ENCODE results near the gene PTGES2.
"Not testable (repeated sequence)": the region's sequence is repeated elsewhere in the genome, so short reads cannot be mapped to it uniquely, and the experiment has no call there.

PTGES2 gene

DNA sequence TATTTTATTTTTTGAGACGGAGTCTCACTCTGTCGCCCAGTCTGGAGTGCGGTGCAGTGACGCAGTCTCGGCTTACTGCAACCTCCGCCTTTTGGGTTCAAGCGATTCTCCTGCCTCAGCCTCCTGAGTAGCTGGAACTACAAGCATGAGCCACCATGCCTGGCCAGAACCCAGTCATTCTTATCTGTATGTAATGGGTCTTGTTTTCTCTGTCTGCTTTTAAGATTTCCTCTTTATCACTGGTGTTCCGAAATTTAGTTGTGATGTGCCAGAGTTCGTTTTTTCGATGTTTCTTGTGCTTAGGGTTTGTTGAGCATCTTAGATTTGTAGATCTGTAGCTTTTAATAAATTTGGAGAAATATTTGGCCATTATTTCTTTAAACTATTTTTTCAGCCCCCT, 40.3 kb downstream of the PTGES2 start:
- DNase-seq (ENCODE audit: low spot score) = no peak

DNA sequence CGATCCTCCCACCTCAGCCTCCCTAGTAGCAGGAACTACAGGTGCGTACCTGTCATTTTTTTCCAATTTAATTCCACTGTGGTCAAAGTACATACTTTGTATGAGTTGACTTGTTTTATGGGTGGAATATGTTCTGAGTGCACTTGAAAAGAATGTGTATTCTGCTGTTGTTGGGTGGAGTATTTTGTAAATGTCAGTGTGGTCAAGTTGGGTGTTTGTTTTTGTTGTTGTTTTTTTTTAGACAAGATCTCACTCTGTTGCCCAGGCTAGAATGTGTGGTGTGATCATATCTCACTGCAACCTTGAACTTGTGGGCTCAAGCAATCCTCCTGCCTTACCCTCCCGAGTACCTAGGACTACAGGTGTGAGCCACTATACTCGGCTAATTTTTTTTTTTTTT, 41.6 kb downstream of the PTGES2 start:
- no peak for DNase-seq (ENCODE audit: low spot score)

DNA sequence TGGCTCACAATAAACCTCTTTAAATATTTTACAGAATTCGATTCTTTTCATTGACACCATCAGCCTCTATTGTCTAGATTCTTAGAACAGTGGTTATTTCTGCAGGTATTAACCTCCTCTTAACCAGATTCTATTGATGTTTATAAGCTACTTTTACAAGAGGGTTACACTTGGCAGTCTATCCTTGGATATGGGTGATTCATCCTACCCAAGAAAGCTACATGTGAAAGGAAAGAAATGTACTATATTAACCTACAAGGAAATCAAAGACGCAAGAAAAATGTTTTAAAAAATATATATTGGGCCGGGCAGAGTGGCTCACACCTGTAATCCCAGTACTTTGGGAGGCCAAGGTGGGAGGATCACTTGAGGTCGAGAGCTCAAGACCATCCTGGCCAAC, 42.8 kb downstream of the PTGES2 start:
- DNase-seq (ENCODE audit: low spot score) = no peak

DNA sequence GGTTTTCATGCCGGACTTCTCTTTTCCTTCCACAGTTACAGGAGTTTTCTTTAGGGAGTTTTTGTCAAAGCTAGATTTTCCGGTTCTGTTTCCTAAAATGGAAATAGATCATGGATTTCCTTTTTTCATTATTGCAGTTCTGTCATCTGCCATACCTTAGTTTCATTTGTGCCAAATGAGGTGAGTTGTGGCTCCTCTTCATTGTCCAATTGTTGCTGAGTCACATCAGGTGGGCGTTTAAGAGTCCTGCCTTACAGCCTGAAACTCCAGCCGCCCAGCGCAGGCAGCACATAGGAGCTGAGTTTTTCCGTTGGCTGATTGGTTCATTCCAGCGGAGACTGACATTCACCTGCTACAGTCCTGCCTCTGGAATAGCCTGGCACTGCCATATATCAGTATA, 45.4 kb downstream of the PTGES2 start:
- DNase-seq (ENCODE audit: low spot score) = no peak

DNA sequence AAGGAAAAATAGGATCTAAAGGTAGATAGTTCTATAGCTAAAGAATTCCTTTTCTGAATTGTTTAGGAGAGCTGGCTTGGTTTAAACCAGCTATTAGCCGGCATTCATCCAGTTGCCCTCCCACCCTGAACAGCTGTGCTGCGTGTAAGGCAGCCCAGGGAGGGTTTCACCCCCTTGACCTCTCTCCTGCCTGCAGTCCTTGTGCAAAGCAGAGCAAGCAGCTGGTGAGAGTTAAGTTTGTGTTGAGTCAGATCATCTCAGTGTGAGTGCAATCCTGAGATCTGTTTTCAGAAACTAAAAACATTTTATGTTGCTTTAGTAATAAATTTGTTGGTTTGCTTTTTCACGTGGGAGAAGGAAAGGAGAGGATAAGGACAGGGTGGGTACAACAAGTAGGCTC, 46.5 kb downstream of the PTGES2 start:
- no peak for DNase-seq (ENCODE audit: low spot score)

DNA sequence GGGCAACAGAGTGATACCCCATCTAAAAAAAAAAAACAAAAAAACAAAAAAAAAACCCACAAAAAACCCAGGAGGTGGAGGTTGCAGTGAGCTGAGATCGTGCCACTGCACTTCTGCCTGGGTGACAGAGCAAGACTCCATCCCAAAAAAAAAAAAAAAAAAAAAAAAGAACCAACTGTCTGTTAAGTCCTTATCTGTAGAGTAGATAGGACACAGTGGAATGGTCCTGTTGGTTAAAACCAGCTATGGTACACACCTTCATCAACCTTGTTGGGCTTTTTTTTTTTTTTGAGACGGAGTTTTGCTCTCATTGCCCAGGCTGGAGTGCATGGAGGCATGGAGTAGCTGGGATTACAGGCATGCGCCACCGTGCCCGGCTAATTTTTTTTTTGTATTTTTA, 47.3 kb downstream of the PTGES2 start:
- no peak for DNase-seq (ENCODE audit: low spot score)

DNA sequence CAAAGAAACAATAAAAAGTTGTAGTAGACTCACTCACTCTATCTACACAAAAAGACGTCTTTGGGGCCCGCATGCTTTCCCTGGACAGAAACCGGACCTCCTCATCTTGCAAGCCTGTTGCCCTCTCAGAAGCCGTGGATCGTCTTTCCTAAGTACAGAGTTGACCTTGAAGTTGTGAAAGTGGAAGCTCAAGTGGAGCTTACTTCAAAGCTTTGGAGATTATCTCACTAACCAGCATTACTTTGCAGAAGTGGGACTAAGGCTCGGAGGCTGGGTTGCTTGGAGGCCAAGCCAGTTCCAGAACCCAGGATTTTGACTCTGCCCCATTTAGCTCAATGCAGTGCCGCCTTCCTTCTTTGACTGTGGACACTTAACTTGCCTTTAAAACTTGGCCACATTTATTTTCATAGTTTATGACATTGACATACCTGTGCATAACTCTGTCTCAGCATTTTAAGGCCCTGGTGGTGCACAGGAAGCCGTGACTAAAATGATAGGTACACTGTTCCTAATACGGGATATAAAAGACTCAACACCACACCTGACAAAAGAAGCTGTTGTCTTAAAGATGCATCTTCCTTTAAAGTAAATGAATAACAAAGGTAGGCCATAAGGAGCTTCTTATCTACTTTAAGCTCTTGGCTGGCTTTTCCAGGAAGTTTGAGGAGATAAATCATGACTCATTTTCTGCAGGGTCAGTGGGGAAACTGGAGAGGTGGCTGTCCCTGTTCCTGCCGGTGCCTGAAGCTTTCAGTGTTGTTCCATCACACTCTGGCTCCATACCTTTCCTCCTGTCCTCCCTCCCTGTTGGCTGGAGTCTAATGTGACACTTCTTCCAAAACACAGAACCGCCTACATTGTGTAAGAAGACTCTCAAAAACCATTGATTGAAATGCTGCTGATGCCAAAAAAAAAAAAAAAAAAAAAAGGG, 48.8 kb downstream of the PTGES2 start:
- no peak for DNase-seq (ENCODE audit: low spot score)

DNA sequence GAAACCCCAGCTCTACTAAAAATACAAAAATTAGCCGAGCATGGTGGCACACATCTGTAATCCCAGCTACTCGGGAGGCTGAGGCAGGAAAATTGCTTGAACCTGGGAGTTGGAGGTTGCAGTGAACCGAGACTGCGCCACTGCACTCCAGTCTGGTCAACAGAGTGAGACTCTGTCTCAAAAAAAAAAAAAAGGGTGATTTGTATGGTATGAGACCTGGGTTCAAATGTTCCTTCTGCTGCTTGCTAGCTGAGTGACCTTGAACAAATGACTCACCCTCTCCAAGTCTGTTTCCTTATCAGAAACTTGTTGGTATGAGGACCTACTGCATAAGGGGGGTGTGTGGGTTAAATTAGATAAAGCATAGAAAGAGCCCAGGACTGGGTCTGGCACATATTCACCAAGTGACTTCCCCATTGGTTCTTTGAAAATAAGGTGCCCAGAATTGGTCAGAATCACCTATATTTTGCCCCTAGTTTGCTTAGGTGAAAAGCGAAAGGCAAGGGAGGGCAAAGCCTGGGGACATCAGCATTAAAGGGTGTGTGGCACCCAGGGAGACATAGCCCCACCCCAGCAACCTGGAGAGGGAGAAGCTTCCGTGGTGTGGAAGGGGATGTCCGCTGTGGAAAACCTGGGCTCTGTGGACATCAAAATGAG, 49.6 kb downstream of the PTGES2 start:
- no peak for DNase-seq (ENCODE audit: low spot score)

DNA sequence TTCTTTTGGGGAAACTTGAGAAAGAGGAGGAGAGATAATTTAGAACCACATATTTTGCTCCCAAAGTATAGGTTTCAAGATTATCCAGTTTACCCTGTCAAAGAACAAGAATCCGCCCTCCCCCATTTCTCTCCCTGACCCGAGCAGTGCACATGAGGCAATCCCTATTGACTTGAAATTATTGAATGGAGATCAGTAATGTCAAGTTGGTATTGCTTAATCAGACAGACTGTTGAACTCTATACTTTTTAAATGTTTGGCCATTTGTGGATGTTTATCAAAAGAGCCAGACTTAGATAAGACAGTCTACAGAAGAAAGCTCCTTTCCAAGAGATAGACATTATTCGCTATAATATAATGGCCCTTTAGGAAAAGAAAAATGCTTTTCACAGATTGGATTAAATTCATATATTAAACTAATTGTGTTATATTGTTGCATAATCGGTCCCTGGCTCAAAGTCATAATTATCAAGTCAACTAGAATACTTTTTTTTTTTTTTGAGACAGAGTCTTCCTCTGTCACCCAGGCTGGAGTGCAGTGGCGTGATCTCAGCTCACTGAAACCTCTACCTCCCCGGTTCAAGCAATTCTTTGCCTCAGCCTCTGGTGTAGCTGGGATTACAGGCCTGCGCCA, 54.2 kb downstream of the PTGES2 start:
- no peak for DNase-seq (ENCODE audit: low spot score)

DNA sequence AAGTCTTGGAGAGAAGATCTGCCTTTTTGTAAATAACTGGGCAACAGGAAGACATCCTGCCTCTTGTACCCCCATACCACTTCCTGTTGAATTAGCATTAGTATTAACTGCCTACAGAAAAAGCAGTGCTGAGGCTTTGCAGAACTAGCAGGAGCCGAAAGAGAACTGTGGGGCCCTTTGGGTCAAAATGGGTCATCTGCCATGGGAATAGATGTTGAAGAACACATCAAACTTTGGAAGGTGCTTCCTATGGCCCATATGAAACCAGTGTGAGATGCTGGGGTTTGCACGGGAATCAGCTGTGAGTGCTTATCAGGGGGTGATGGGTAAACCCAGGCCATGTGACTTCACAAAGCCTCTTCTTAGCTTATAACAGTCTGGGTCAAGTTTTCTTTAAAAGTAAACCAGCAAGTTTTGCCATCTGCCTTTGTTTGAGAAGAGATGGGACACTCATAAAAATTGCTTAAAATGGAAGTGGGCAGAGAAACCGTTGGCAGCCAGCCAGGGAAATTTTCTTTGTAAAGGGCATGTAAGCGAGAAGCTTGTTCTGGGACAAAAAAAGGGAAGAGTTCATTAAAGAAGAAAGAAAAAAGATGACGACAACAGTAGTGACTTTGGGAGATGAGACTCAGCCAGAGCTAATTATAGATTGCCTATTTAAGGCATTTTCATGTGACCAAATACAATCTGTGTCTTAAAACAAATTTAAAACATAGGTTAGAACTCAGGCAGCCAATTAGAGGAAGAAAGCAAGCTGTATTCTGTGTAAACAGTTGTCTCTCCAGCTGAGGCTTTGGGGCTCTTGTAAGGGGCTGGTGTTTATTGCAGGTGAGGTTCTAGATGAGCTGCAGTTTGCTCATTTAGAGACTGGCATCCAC, 55.1 kb downstream of the PTGES2 start:
- DNase-seq (ENCODE audit: low spot score) = peak; percentile 46

DNA sequence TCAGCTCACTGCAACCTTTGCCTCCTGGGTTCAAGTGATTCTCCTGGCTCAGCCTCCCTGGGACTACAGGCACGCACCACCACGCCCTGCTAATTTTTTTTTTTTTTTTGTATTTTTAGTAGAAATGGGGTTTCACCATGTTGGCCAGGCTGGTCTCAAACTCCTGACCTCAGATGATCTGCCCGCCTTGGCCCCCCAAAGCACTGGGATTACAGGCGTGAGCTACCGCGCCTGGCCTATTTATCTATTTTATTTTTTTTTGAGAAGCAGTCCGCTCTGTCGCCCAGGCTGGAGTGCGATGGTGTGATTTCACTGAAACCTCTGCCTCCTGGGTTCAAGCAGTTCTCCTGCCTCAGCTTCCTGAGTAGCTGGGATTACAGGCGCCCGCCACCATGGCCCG, 56.1 kb downstream of the PTGES2 start:
- DNase-seq (ENCODE audit: low spot score) = not testable (repeated sequence)

DNA sequence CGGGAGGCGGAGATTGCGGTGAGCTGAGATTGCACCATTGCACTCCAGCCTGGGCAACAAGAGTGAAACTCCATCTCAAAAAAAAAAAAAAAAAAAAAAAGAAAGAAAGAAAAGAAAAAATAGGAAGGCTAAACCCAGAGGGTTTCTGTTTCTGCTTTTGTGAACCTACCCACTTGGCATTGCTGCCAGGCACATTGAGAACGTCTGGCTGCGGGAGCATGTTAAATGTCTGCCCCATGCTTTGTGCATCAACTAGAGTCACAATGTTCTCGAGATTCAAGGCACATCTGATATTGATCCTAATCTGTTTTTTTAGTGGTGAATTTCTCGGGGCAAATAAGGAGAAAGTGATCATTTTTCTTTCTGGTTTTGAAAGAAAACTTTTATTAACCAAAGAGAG, 56.7 kb downstream of the PTGES2 start:
- DNase-seq (ENCODE audit: low spot score) = no peak

All from germinal center (tissue), 1 donor.